Natural killer cell treated with Interleukin-12 subunit alpha and Interleukin-12 subunit beta and Interleukin-15 and Interleukin-18, amount 100 ng/mL, for 72 hours (primary cell): Measurements from ENCODE around the gene TPMT. TPM values are rescaled to one million over a fixed set of nuclear protein-coding genes. Genes with fewer than 3 reads are reported as not detected.

Experiments used
- ATAC-seq, 2 donors: fragments of 150-1000 bp; cut with Tn5 transposase in 1 of 2; sonication (Bioruptor Pico), chemical (Tn5 transposase) in 1 of 2; 2 replicates each; pipeline ENCODE4 v1.10.0; 2021
- DNase-seq: peaks from one replicate; pipeline ENCODE4 v3.0.0; 2022; ENCODE audit warnings: low spot score
- H3K27ac Mint-ChIP-seq, 2 donors: 1 replicate in 1 of 2; 2 replicates in 1 of 2; pipeline ENCODE4 v1.8.0; 2022; ENCODE audit warnings: mixed read lengths in 2 of 2, mild to moderate bottlenecking in 1 of 2, moderate library complexity in 1 of 2
- H3K27me3 Mint-ChIP-seq, 2 donors: 1 replicate in 1 of 2; 2 replicates in 1 of 2; pipeline ENCODE4 v1.8.0; 2022; ENCODE audit warnings: mixed read lengths in 2 of 2
- H3K36me3 Mint-ChIP-seq: one replicate; pipeline ENCODE4 v1.8.0; 2022; ENCODE audit warnings: mixed read lengths
- H3K4me1 Mint-ChIP-seq, 2 donors: 1 replicate in 1 of 2; 2 replicates in 1 of 2; pipeline ENCODE4 v1.8.0; 2022; ENCODE audit warnings: low read depth in 2 of 2, mixed read lengths in 2 of 2, mild to moderate bottlenecking in 1 of 2
- H3K4me3 Mint-ChIP-seq: one replicate; pipeline ENCODE4 v1.8.0; 2022; ENCODE audit warnings: mixed read lengths
- H3K9me3 Mint-ChIP-seq: 2 replicates; pipeline ENCODE4 v1.8.0; 2022; ENCODE audit warnings: mixed read lengths
- total RNA-seq, 2 donors: library from RNA; stranded (reverse); gene quantifications; one replicate each; pipeline ENCODE4 v1.2.3, GENCODE V29; 2022

Gene TPMT
- total RNA-seq, 2 donors from 2014 or later: 10.2 to 14.7 TPM

DNA sequence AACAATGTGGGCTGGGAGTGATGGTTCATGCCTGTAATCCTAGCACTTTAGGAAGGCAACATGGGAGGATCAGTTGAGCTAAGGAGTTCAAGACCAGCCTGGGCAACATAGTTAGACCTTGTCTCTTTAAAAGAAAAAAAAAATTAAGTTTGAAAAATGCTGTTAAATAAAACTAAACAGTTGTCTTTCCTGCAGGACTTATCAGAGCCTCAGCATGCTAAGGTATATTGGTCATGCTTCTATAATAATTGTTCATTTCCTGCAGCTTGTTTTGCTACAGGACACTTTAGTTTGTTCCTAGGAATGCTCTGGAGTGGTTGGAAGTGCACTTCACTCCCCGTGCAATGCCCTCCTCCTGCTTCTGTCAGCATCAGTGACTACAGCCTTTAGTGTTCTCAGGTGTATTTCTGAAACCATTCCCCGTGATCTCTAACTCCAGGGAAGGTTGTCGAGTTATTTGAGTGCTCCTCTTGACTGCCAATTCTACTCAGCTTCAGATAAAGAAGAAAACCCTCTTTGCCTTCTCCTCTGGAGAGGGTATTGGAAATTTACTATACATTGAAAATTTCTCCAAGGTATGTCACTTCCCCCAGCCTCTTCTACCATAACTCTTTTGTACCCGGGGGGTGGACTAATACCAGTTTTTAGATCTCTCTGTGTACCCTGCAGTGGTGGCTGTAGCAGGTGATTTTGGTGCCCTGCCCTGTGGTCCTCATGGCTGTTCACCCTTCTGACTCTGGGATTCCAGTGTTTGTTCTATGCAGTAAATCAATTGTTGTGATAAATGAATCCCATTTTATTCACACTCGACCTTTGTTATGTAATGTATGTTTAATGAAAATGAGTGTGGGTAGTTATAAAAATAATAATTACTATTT is 66.2 kb downstream of the TPMT start:
- H3K27me3 Mint-ChIP-seq: peaks cover 10 to 40% of the 10 kb centered on the region in 2 donors
- DNase-seq (no peak), ATAC-seq (no peak)
- no peak overlapping the region for H3K27ac Mint-ChIP-seq
- peaks cover 4% of the 10 kb centered on the region for H3K36me3 Mint-ChIP-seq
- H3K4me3 Mint-ChIP-seq: no peak overlapping the region
- peaks cover 3% of the 10 kb centered on the region for H3K9me3 Mint-ChIP-seq
- H3K4me1 Mint-ChIP-seq: no peaks in the 10 kb centered on the region

DNA sequence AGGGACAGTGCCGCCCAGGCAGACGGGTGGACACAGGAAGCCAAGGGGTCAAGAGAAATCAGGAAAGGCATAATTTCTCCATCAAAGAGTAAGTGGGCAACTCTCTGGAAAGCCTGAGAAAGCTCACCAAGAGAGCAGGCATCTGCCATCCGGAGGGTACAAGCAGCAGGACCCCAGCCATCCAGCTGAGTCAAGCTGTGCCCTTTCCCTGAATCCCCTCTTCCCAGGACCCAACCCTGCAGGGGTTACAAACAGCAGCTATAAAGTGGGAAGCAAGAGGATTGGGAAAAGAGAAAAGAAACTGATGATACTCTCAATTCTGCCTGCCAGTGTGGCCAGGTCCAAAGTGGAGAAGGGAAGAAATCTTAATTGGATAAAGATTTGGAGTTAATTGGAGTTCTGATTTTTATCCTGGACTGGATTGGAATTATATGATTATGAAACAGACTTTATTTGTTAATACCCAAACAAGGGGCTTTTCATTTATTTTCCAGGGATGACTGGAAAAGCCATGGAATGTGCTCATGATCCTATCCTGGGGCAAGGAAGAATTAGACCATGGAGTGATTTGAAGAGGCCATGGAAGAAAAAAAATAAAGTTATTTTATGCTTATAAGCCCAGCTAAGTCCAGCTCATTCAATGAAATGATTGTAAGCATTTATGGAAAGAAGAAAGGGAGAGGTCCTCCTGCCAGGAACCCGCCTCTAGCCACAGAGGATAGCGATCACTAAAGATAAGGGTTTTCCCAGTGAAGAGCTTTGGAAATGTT is 67.3 kb downstream of the TPMT start:
- no peak overlapping the region for H3K4me3 Mint-ChIP-seq
- H3K4me1 Mint-ChIP-seq: no peaks in the 10 kb centered on the region
- H3K27ac Mint-ChIP-seq: no peak overlapping the region
- peaks cover 4% of the 10 kb centered on the region for H3K36me3 Mint-ChIP-seq
- ATAC-seq (no peak), DNase-seq (no peak)
- H3K27me3 Mint-ChIP-seq: peaks cover 10 to 40% of the 10 kb centered on the region in 2 donors
- peaks cover 3% of the 10 kb centered on the region for H3K9me3 Mint-ChIP-seq

DNA sequence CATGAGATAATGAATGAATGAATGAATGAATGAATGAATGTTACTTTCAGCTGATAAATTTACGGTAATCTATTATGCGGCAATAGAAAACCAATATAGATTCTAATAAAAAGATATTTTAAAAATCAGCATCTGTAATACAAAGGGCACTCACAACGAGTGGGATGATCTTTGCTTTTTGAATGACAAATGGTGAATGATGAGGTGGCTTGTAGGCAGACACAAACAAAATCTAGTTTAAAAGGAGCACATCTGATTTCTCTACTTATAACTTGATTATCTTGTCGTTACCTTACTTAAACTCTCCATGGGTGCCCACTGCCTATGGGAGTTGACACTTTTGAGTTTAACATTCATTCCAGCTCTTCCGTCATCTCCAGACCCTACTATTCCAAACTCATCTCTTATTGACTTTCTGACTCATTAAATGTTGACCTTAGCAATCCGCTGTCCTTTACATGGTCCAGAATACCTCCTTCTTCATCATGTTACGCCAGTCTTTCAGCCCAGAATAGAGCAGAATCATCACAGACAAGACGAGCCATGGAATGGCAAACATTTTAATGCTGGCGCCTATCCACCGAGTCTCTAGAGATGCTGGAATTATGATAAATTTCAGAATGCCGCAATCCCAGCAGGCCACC is 73.7 kb downstream of the TPMT start:
- Mint-ChIP-seq H3K9me3 (peaks cover 6% of the 10 kb centered on the region), H3K36me3 (peaks cover 7% of the 10 kb centered on the region), H3K4me3 (no peak overlapping the region), H3K4me1 (no peaks in the 10 kb centered on the region), H3K27me3 (peaks cover 13 to 34% of the 10 kb centered on the region in 2 donors), H3K27ac (no peak overlapping the region)
- no peak for ATAC-seq
- DNase-seq: no peak

DNA sequence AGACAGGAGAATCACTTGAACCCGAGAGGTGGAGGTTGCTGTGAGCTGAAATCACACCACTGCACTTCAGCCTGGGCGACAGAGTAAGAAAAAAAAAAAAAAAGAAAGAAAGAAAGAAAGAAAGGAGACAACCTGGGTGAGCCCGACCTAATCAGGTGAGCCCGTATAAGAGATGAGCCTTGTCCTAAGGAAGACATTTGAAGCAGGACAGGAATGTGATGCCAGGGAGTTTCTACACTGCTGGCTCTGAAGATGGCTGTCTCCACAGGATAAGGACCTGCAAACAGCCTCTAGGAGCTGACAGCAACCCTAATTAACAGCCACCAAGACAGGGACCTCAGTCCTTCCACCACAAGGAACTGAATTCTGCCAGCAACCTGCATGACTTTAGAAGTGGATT is 74.3 kb downstream of the TPMT start:
- Mint-ChIP-seq H3K36me3 (peaks cover 11% of the 10 kb centered on the region), H3K4me1 (no peaks in the 10 kb centered on the region), H3K27ac (no peak overlapping the region), H3K9me3 (peaks cover 9% of the 10 kb centered on the region), H3K27me3 (peaks cover 13 to 32% of the 10 kb centered on the region in 2 donors), H3K4me3 (no peak overlapping the region)
- DNase-seq (no peak), ATAC-seq (no peak)

DNA sequence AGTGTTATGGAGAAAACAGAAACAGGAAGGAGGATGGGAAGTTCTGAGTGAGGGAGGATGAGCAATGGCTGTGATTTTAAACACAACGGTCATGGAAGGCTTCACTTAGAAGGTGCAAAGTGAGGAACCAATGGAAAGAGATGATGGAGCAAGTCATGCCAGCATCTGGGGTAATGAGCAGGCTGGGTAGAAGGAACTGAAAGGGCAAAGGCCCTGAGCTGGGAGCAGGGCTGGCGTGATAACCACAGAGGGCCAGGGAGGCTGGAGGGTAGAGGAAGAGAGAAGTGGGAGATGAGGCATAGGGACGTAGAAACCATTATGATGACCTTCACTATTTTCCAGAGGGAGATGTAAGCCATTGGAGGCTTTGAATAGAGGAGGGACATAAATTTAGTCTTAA is 76.0 kb downstream of the TPMT start:
- DNase-seq (no peak), ATAC-seq (no peak)
- no peaks in the 10 kb centered on the region for H3K4me1 Mint-ChIP-seq
- no peak overlapping the region for H3K4me3 Mint-ChIP-seq
- H3K27me3 Mint-ChIP-seq: peaks cover 13 to 23% of the 10 kb centered on the region in 2 donors
- peaks cover 14% of the 10 kb centered on the region for H3K9me3 Mint-ChIP-seq
- H3K27ac Mint-ChIP-seq: no peak overlapping the region
- peaks cover 18% of the 10 kb centered on the region for H3K36me3 Mint-ChIP-seq

Other genes with a start within 250 kb of the TPMT start
- gene KIF13A, start 167.4 kb downstream of the TPMT start, total RNA-seq: 10 to 100 TPM in 1 of 2 donors, 1 to 10 TPM in 1; 8.2 to 33.6 TPM
- gene NHLRC1, start 32.4 kb downstream of the TPMT start, total RNA-seq: 1 to 10 TPM in 1 of 2 donors, under 1 TPM in 1; 0.25 to 1.3 TPM
- gene KDM1B, start 345 bp upstream of the TPMT start, total RNA-seq: 10 to 100 TPM in 1 of 2 donors, 1 to 10 TPM in 1; 8.1 to 10.6 TPM
- gene DEK, start 109.5 kb upstream of the TPMT start, total RNA-seq: 100 to 1,000 TPM; 105 to 152 TPM
- 1 to 10 TPM in 1 of 2 donors, under 1 TPM in 1; 0.76 to 2.0 TPM for gene RNF144B, start 232.3 kb upstream of the TPMT start, total RNA-seq